Activated effector memory CD4-positive, alpha-beta T cell treated with Interleukin-2 at 50 U/mL for 16 hours (primary cell): ENCODE measurements around the gene MACROD2.

ENCODE experiments used
- DNase-seq: peaks from one replicate; pipeline ENCODE4 v3.0.0-alpha.2; 2020

The MACROD2 gene

GRCh38 chr20:15674253-15675060, 1679.1 kb downstream of the MACROD2 start:
- DNase-seq = no peak

- DNase-seq = no peak
Measured at GRCh38 chr20:15675061-15675514, 1679.8 kb downstream of the MACROD2 start.

- no peak for DNase-seq
Measured at GRCh38 chr20:15675813-15676484, 1680.6 kb downstream of the MACROD2 start.

GRCh38 chr20:15676815-15677214, 1681.5 kb downstream of the MACROD2 start:
- DNase-seq = no peak

- DNase-seq = no peak
Measured at GRCh38 chr20:15682690-15683089, 1687.4 kb downstream of the MACROD2 start.

GRCh38 chr20:15692570-15692969, 1697.3 kb downstream of the MACROD2 start:
- no peak for DNase-seq

GRCh38 chr20:15699431-15700146, 1704.3 kb downstream of the MACROD2 start:
- no peak for DNase-seq

- no peak for DNase-seq
Measured at GRCh38 chr20:15700147-15700765, 1704.9 kb downstream of the MACROD2 start.

GRCh38 chr20:15702161-15702560, 1706.8 kb downstream of the MACROD2 start:
- no peak for DNase-seq

GRCh38 chr20:15703171-15703911, 1708.0 kb downstream of the MACROD2 start:
- no peak for DNase-seq

- DNase-seq = no peak
Measured at GRCh38 chr20:15705975-15706374, 1710.7 kb downstream of the MACROD2 start.

GRCh38 chr20:15706719-15707118, 1711.4 kb downstream of the MACROD2 start:
- DNase-seq = no peak

- no peak for DNase-seq
Measured at GRCh38 chr20:15708984-15709598, 1713.8 kb downstream of the MACROD2 start.

- DNase-seq = no peak
Measured at GRCh38 chr20:15710636-15711035, 1715.3 kb downstream of the MACROD2 start.

- DNase-seq = no peak
Measured at GRCh38 chr20:15711177-15711576, 1715.9 kb downstream of the MACROD2 start.

GRCh38 chr20:15716256-15716655, 1720.9 kb downstream of the MACROD2 start:
- no peak for DNase-seq

GRCh38 chr20:15726416-15726815, 1731.1 kb downstream of the MACROD2 start:
- DNase-seq = no peak

- no peak for DNase-seq
Measured at GRCh38 chr20:15734052-15734451, 1738.7 kb downstream of the MACROD2 start.

- DNase-seq = no peak
Measured at GRCh38 chr20:15739035-15739434, 1743.7 kb downstream of the MACROD2 start.

- DNase-seq = no peak
Measured at GRCh38 chr20:15740046-15740775, 1744.9 kb downstream of the MACROD2 start.

GRCh38 chr20:15742087-15742486, 1746.8 kb downstream of the MACROD2 start:
- no peak for DNase-seq
